Gastroesophageal sphincter (tissue), 4 donors: ENCODE results near the gene GRIK2. TPM values are rescaled to one million over a fixed set of nuclear protein-coding genes. Genes with fewer than 3 reads are reported as not detected.

Experiments used
- ATAC-seq: fragments of 150-250 bp; one replicate; pipeline ENCODE4 v1.9.1; 2016; ENCODE audit warnings: mild to moderate bottlenecking, moderate library complexity
- H3K27ac ChIP-seq, 4 donors: fragments of 200-600 bp; sonication (generic) in 3 of 4; 1 replicate in 3 of 4; 2 replicates in 1 of 4; pipeline ENCODE4 v1.5.1; 2016 to 2019
- H3K27me3 ChIP-seq: fragments of 200-600 bp; sonication (generic); one replicate; pipeline ENCODE4 v1.5.1; 2019
- H3K36me3 ChIP-seq, 2 donors: fragments of 200-600 bp; sonication (generic); one replicate each; pipeline ENCODE4 v1.5.1; 2019; ENCODE audit warnings: control low read depth in 1 of 2
- H3K4me1 ChIP-seq, 3 donors: fragments of 200-600 bp; sonication (generic); 1 replicate in 2 of 3; 2 replicates in 1 of 3; pipeline ENCODE4 v1.5.1; 2016 to 2019; ENCODE audit warnings: control low read depth in 2 of 3
- H3K4me3 ChIP-seq, 2 donors: fragments of 200-600 bp; sonication (generic); one replicate each; pipeline ENCODE4 v1.5.1; 2019; ENCODE audit warnings: mild to moderate bottlenecking in 1 of 2, moderate library complexity in 1 of 2
- H3K9me3 ChIP-seq, 3 donors: fragments of 200-600 bp; sonication (generic); one replicate each; pipeline ENCODE4 v1.5.1; 2017 to 2019; ENCODE audit warnings: control low read depth in 2 of 3
- EP300 ChIP-seq: sonication (generic); formaldehyde crosslinking; IDR thresholded peaks from one replicate; pipeline ENCODE4 v1.6.1; 2017; ENCODE audit warnings: antibody characterized with exemption, mild to moderate bottlenecking
- POLR2A ChIP-seq, 2 donors: fragments of 450-650 bp; IDR thresholded peaks; one replicate each; pipeline ENCODE4 v1.6.1; 2017; ENCODE audit warnings: antibody characterized with exemption in 2 of 2, mild to moderate bottlenecking in 2 of 2, moderate library complexity in 1 of 2
- POLR2AphosphoS5 ChIP-seq: sonication (generic); formaldehyde crosslinking; IDR thresholded peaks from one replicate; pipeline ENCODE4 v1.6.1; 2017; ENCODE audit warnings: antibody characterized with exemption
- WGBS, 2 donors: methylation state at CpG; one replicate each; pipeline ENCODE4 v1.1.5; 2018; ENCODE audit warnings: low coverage in 1 of 2; 5-methylcytosine and 5-hydroxymethylcytosine counted together
- total RNA-seq, 4 donors: library from RNA; depleted of rRNA; stranded (reverse); fragments of >200 nt; gene quantifications; one replicate each; pipeline ENCODE4 v1.1.0, GENCODE V29; 2016
- TF ChIP-seq, protein P1 (sequence below), 4 experiments: fragments of 200-600 bp in 2 of 4; fragments of 450-650 bp in 2 of 4; sonication (generic) in 1 of 4; IDR thresholded peaks; one replicate each; pipeline ENCODE4 v1.5.1; 2017 to 2019; ENCODE audit warnings: antibody characterized with exemption in 4 of 4, mild to moderate bottlenecking in 2 of 4, moderate library complexity in 2 of 4

The GRIK2 gene
- total RNA-seq, 4 donors from 2014 or later = 0.82 to 2.2 (median 1.0) TPM

DNA sequence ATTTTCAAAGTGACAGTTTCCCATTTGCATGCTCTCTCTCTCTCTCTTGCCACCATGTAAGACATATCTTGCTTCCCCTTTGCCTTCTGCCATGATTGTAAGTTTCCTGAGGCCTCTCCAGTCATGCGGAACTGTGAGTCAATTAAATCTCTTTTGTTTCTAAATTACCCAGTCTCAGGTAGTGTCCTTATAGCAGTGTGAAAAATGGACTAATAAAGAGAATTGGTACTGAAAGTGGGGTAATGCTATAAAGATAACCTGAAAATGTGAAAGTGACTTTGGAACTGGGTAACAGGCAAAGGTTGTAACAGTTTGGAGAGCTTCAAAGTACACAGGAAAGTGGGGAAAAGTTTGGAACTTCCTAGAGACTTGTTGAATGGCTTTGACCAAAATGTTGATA is 389.8 kb downstream of the GRIK2 start:
- Histone ChIP-seq H3K36me3 (no peaks in the 10 kb centered on the region), H3K4me3 (no peak overlapping the region), H3K9me3 (peaks cover 0 to 7% (median 0%) of the 10 kb centered on the region in 3 donors), H3K27ac (no peak overlapping the region), H3K27me3 (no peaks in the 10 kb centered on the region), H3K4me1 (no peaks in the 10 kb centered on the region)
- WGBS, 2 donors = 100% methylated on average over 1 of the region's 1 CpG; no CpG with 5 or more reads in 1 of the 2 donors
- TF ChIP-seq POLR2A (IDR thresholded peaks at IDR 0.05) = no peak
- TF ChIP-seq, protein P1, sequence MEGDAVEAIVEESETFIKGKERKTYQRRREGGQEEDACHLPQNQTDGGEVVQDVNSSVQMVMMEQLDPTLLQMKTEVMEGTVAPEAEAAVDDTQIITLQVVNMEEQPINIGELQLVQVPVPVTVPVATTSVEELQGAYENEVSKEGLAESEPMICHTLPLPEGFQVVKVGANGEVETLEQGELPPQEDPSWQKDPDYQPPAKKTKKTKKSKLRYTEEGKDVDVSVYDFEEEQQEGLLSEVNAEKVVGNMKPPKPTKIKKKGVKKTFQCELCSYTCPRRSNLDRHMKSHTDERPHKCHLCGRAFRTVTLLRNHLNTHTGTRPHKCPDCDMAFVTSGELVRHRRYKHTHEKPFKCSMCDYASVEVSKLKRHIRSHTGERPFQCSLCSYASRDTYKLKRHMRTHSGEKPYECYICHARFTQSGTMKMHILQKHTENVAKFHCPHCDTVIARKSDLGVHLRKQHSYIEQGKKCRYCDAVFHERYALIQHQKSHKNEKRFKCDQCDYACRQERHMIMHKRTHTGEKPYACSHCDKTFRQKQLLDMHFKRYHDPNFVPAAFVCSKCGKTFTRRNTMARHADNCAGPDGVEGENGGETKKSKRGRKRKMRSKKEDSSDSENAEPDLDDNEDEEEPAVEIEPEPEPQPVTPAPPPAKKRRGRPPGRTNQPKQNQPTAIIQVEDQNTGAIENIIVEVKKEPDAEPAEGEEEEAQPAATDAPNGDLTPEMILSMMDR (IDR thresholded peaks at IDR 0.05) = no peak
- no peak for TF ChIP-seq POLR2AphosphoS5
- no peak for TF ChIP-seq EP300
- no peak for ATAC-seq

DNA sequence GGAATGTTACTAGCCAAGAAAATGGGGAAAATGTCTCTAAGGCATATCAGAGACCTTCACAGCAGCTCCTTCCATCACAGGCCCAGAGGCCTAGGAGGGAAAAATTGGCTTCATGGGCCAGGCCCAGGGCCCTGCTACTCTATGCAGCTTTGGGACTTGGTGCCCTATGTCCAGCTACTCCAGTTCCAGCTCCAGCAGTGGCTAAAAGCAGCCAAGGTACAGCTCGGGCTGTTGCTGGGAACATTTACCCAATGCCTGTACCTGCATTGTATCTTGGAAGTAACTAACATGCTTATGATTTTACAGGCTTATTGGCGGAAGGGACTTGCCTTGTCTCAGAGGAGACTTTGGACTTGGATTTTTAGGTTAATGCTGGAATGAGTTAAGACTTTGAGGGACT is 390.6 kb downstream of the GRIK2 start:
- no peak overlapping the region for H3K4me3 ChIP-seq
- no peak for ATAC-seq
- 83 to 100% methylated on average over 1 to 2 of the region's 2 CpGs for WGBS, 2 donors
- H3K27ac ChIP-seq = no peak overlapping the region
- no peaks in the 10 kb centered on the region for H3K36me3 ChIP-seq
- H3K4me1 ChIP-seq = no peaks in the 10 kb centered on the region
- TF ChIP-seq, protein P1 (IDR thresholded peaks at IDR 0.05) = no peak
- TF ChIP-seq POLR2AphosphoS5 (no peak), EP300 (no peak), POLR2A (IDR thresholded peaks at IDR 0.05) (no peak)
- H3K9me3 ChIP-seq = peaks cover 0 to 7% (median 0%) of the 10 kb centered on the region in 3 donors
- no peaks in the 10 kb centered on the region for H3K27me3 ChIP-seq

- Histone ChIP-seq H3K4me1 (no peaks in the 10 kb centered on the region), H3K27me3 (no peaks in the 10 kb centered on the region), H3K27ac (no peak overlapping the region), H3K4me3 (no peak overlapping the region), H3K9me3 (no peaks in the 10 kb centered on the region), H3K36me3 (no peaks in the 10 kb centered on the region)
- ATAC-seq = no peak
- TF ChIP-seq EP300 (no peak), POLR2A (IDR thresholded peaks at IDR 0.05) (no peak), POLR2AphosphoS5 (no peak)
- TF ChIP-seq, protein P1 (IDR thresholded peaks at IDR 0.05) = no peak
- 88 to 95% methylated on average over 4 to 5 of the region's 5 CpGs for WGBS, 2 donors
These were observed 406.0 kb downstream of the GRIK2 start for GRCh38 chr6:101799531-101799930.

- 72 to 81% methylated on average over 3 of the region's 3 CpGs for WGBS, 2 donors
- no peak for ATAC-seq
- H3K27ac ChIP-seq = no peak overlapping the region
- TF ChIP-seq POLR2A (IDR thresholded peaks at IDR 0.05) (no peak), EP300 (no peak), POLR2AphosphoS5 (no peak)
- TF ChIP-seq, protein P1 (IDR thresholded peaks at IDR 0.05) = no peak
- no peaks in the 10 kb centered on the region for H3K4me1 ChIP-seq
- no peak overlapping the region for H3K4me3 ChIP-seq
- H3K27me3 ChIP-seq = no peaks in the 10 kb centered on the region
- H3K36me3 ChIP-seq = no peaks in the 10 kb centered on the region
- H3K9me3 ChIP-seq = no peaks in the 10 kb centered on the region
These were observed 407.1 kb downstream of the GRIK2 start for GRCh38 chr6:101800598-101800997.

GRCh38 chr6:101803136-101803535 is 409.6 kb downstream of the GRIK2 start:
- Histone ChIP-seq H3K36me3 (no peaks in the 10 kb centered on the region), H3K27me3 (no peaks in the 10 kb centered on the region), H3K4me3 (no peak overlapping the region), H3K27ac (no peak overlapping the region), H3K4me1 (no peaks in the 10 kb centered on the region), H3K9me3 (no peaks in the 10 kb centered on the region)
- TF ChIP-seq, protein P1 (IDR thresholded peaks at IDR 0.05) = no peak
- TF ChIP-seq POLR2A (IDR thresholded peaks at IDR 0.05) (no peak), POLR2AphosphoS5 (no peak), EP300 (no peak)
- WGBS, 2 donors = 0 to 37% methylated on average over 1 of the region's 1 CpG
- ATAC-seq = no peak
